ENCODE measurements around the gene ZC3H7B.

- no peak for TF ChIP-seq POLR2A (IDR thresholded peaks at IDR 0.05)
- TF ChIP-seq CTCF (IDR thresholded peaks at IDR 0.05), result no peak
- TF ChIP-seq POLR2AphosphoS5 (IDR thresholded peaks at IDR 0.05), result no peak
Measured at GRCh38 chr22:41252365-41252764, 49.0 kb upstream of the ZC3H7B start.

All from prostate gland (tissue), 2 donors.